HFF-Myc (cell line): ENCODE results near the gene DMBX1.

Experiments
- DNase-seq: peaks from one replicate; pipeline ENCODE4 v3.0.0-alpha.2; 2011; ENCODE audit warnings: low read depth; ENCODE audit errors: extremely low read depth
- H3K4me3 ChIP-seq: replicated peaks from 2 replicates; pipeline ENCODE4 v1.5.1; 2011; ENCODE audit warnings: low read depth, mild to moderate bottlenecking, control low read depth, low read length
- CTCF ChIP-seq: IDR thresholded peaks from 2 replicates; pipeline ENCODE4 v1.5.1; 2012; ENCODE audit warnings: mild to moderate bottlenecking, low read depth, low read length, control low read depth; ENCODE audit errors: missing control alignments

The DMBX1 gene

GRCh38 chr1:46535063-46535462 is 45.4 kb downstream of the DMBX1 start:
- no peak for DNase-seq
- no peak overlapping the region for H3K4me3 ChIP-seq
- TF ChIP-seq CTCF = peak; percentile 52

- no peak overlapping the region for H3K4me3 ChIP-seq
- DNase-seq = no peak
- no peak for TF ChIP-seq CTCF
These were observed 46.9 kb downstream of the DMBX1 start for GRCh38 chr1:46536527-46536926.

- no peak for DNase-seq
- no peak for TF ChIP-seq CTCF
- no peak overlapping the region for H3K4me3 ChIP-seq
These were observed 48.0 kb downstream of the DMBX1 start for GRCh38 chr1:46537651-46538050.

GRCh38 chr1:46538147-46538546 is 48.5 kb downstream of the DMBX1 start:
- DNase-seq = no peak
- no peak overlapping the region for H3K4me3 ChIP-seq
- TF ChIP-seq CTCF = no peak
